Prostate gland (tissue), 2 donors: Measurements from ENCODE around the gene CRYL1.

ENCODE experiments used
- CTCF ChIP-seq, 4 experiments: fragments of 200-600 bp in 2 of 4; fragments of 450-650 bp in 2 of 4; sonication (generic) in 2 of 4; IDR thresholded peaks; 1 replicate in 3 of 4; 2 replicates in 1 of 4; pipeline ENCODE4 v1.5.1; 2016 to 2019; ENCODE audit warnings: antibody characterized with exemption in 4 of 4, mild to moderate bottlenecking in 2 of 4, moderate library complexity in 2 of 4
- POLR2A ChIP-seq: fragments of 450-650 bp; IDR thresholded peaks from one replicate; pipeline ENCODE4 v1.6.1; 2016; ENCODE audit warnings: antibody characterized with exemption, mild to moderate bottlenecking

GRCh38 chr13:20571676-20572075 is 46.0 kb upstream of the CRYL1 start:
- TF ChIP-seq CTCF (IDR thresholded peaks at IDR 0.05) (no peak), POLR2A (no peak)
